HEK293 (cell line): ENCODE measurements around the gene SOX12.

Source experiments
- CTCF ChIA-PET: fragments of 350-600 bp; formaldehyde crosslinking; extraction: SDS; loops from one replicate; lab custom pipeline; 2021; ENCODE audit warnings: antibody characterized with exemption; lab: Yijun Ruan, JAX
- POLR2A ChIA-PET: fragments of 300-600 bp; formaldehyde crosslinking; extraction: SDS; loops from one replicate; lab custom pipeline; 2020; ENCODE audit warnings: antibody characterized with exemption, inconsistent platforms; lab: Yijun Ruan, JAX
- H3K27ac ChIP-seq: fragments of 200-500 bp; sonication (Bioruptor generic); 2 replicates; pipeline ENCODE4 v1.5.1; 2014; ENCODE audit warnings: low read depth, low read length, control low read depth, inconsistent platforms; ENCODE audit errors: extremely low read depth
- H3K36me3 ChIP-seq, 2 experiments: fragments of 200-500 bp in 1 of 2; sonication (Bioruptor generic) in 1 of 2; 1 replicate in 1 of 2; 2 replicates in 1 of 2; pipeline ENCODE4 v1.5.1; 2014 to 2017; ENCODE audit warnings: inconsistent platforms in 2 of 2, low read length in 2 of 2; ENCODE audit not compliant: control insufficient read depth in 2 of 2, insufficient read depth in 1 of 2
- H3K4me1 ChIP-seq: fragments of 200-500 bp; sonication (Bioruptor generic); 2 replicates; pipeline ENCODE4 v1.5.1; 2014; ENCODE audit warnings: mild to moderate bottlenecking, low read length, inconsistent platforms; ENCODE audit not compliant: control insufficient read depth, insufficient read depth
- H3K4me3 ChIP-seq: 2 replicates; pipeline ENCODE4 v1.5.1; 2011; ENCODE audit warnings: low read depth, mild to moderate bottlenecking, control low read depth, low read length, moderate library complexity
- H3K9me3 ChIP-seq: fragments of 200-500 bp; sonication (Bioruptor generic); 2 replicates; pipeline ENCODE4 v1.5.1; 2014; ENCODE audit warnings: low read depth, low read length, inconsistent platforms; ENCODE audit not compliant: control insufficient read depth, insufficient read depth
- BCL11A ChIP-seq: fragments of 450-650 bp; formaldehyde crosslinking; IDR thresholded peaks from 2 replicates; pipeline ENCODE4 v1.5.1; 2016; ENCODE audit warnings: low read depth, missing biosample characterization, missing genetic modification characterization
- HOXD13 ChIP-seq: sonication (generic); formaldehyde crosslinking; IDR thresholded peaks from 2 replicates; pipeline ENCODE4 v1.8.0; 2022; ENCODE audit warnings: missing genetic modification reagents, borderline replicate concordance
- KLF9 ChIP-seq: fragments of 450-650 bp; formaldehyde crosslinking; IDR thresholded peaks from 2 replicates; pipeline ENCODE4 v1.5.1; 2016; ENCODE audit warnings: missing biosample characterization, missing genetic modification characterization, low read depth
- PRDM2 ChIP-seq: fragments of 450-650 bp; formaldehyde crosslinking; IDR thresholded peaks from 2 replicates; pipeline ENCODE4 v1.5.1; 2016; ENCODE audit warnings: missing biosample characterization, missing genetic modification characterization, borderline replicate concordance
- REPIN1 ChIP-seq: fragments of 450-650 bp; formaldehyde crosslinking; IDR thresholded peaks from 2 replicates; pipeline ENCODE4 v1.5.1; 2017; ENCODE audit warnings: missing biosample characterization, missing genetic modification characterization, low read depth
- SCRT1 ChIP-seq: fragments of 450-650 bp; formaldehyde crosslinking; IDR thresholded peaks from 2 replicates; pipeline ENCODE4 v1.5.1; 2016; ENCODE audit warnings: missing biosample characterization, missing genetic modification characterization, borderline replicate concordance
- ZBTB48 ChIP-seq: fragments of 450-650 bp; formaldehyde crosslinking; IDR thresholded peaks from 2 replicates; pipeline ENCODE4 v1.5.1; 2016; ENCODE audit warnings: missing biosample characterization, missing genetic modification characterization
- ZFHX2 ChIP-seq: fragments of 450-650 bp; formaldehyde crosslinking; conservative IDR thresholded peaks from 2 replicates; pipeline ENCODE4 v1.5.1; 2016; ENCODE audit warnings: missing biosample characterization, missing genetic modification characterization
- ZFP37 ChIP-seq: fragments of 450-650 bp; formaldehyde crosslinking; IDR thresholded peaks from 2 replicates; pipeline ENCODE4 v1.5.1; 2016; ENCODE audit warnings: missing biosample characterization, missing genetic modification characterization
- ZNF114 ChIP-seq: fragments of 450-650 bp; formaldehyde crosslinking; IDR thresholded peaks from 2 replicates; pipeline ENCODE4 v1.5.0; 2017; ENCODE audit warnings: missing biosample characterization, missing genetic modification characterization
- ZNF133 ChIP-seq: fragments of 450-650 bp; formaldehyde crosslinking; IDR thresholded peaks from 2 replicates; pipeline ENCODE4 v1.5.1; 2016; ENCODE audit warnings: missing biosample characterization, missing genetic modification characterization
- ZNF274 ChIP-seq, 2 experiments: fragments of 200-500 bp in 1 of 2; fragments of 450-650 bp in 1 of 2; sonication (Bioruptor generic) in 1 of 2; formaldehyde crosslinking in 1 of 2; IDR thresholded peaks; 2 replicates each; pipeline versions ENCODE4 v1.5.1 to v1.6.1; 2014 to 2016; ENCODE audit warnings: borderline replicate concordance in 1 of 2, inconsistent platforms in 1 of 2, low read length in 1 of 2, missing biosample characterization in 1 of 2, missing genetic modification characterization in 1 of 2
- ZNF473 ChIP-seq: fragments of 450-650 bp; formaldehyde crosslinking; IDR thresholded peaks from 2 replicates; pipeline ENCODE4 v1.5.1; 2017; ENCODE audit warnings: missing biosample characterization, missing genetic modification characterization
- ZNF488 ChIP-seq: fragments of 450-650 bp; formaldehyde crosslinking; IDR thresholded peaks from 2 replicates; pipeline ENCODE4 v1.5.1; 2016; ENCODE audit warnings: missing biosample characterization, missing genetic modification characterization
- ZNF585B ChIP-seq: fragments of 450-650 bp; formaldehyde crosslinking; IDR thresholded peaks from 2 replicates; pipeline ENCODE4 v1.5.1; 2016; ENCODE audit warnings: missing biosample characterization, missing genetic modification characterization
- ZNF621 ChIP-seq: fragments of 450-650 bp; formaldehyde crosslinking; IDR thresholded peaks from 2 replicates; pipeline ENCODE4 v1.5.1; 2017; ENCODE audit warnings: missing biosample characterization, missing genetic modification characterization
- ZNF629 ChIP-seq: fragments of 450-650 bp; formaldehyde crosslinking; IDR thresholded peaks from 2 replicates; pipeline ENCODE4 v1.5.1; 2017; ENCODE audit warnings: missing biosample characterization, missing genetic modification characterization
- ZNF707 ChIP-seq: fragments of 450-650 bp; formaldehyde crosslinking; IDR thresholded peaks from 2 replicates; pipeline ENCODE4 v1.5.1; 2016; ENCODE audit warnings: missing biosample characterization, missing genetic modification characterization
- ZNF777 ChIP-seq: fragments of 450-650 bp; formaldehyde crosslinking; IDR thresholded peaks from 2 replicates; pipeline ENCODE4 v1.5.1; 2017; ENCODE audit warnings: missing biosample characterization, missing genetic modification characterization, borderline replicate concordance

Gene SOX12

GRCh38 chr20:276620-277495, 48.5 kb upstream of the SOX12 start:
- no peak for TF ChIP-seq KLF9
- TF ChIP-seq BCL11A, result no peak
- TF ChIP-seq HOXD13 (CRISPR knock-in tag), result no peak
- no peak for TF ChIP-seq ZFP37 (tag by site-specific recombination)
- TF ChIP-seq PRDM2, result no peak
- TF ChIP-seq ZNF473 (tag by site-specific recombination), result no peak
- TF ChIP-seq REPIN1 (tag by site-specific recombination), result no peak
- no peak for TF ChIP-seq ZNF707 (tag by site-specific recombination)
- TF ChIP-seq ZNF488 (tag by site-specific recombination), result no peak
- no peak for TF ChIP-seq ZNF621
- TF ChIP-seq ZNF585B (tag by site-specific recombination), result no peak
- TF ChIP-seq ZFHX2, result no peak
- no peak for TF ChIP-seq SCRT1
- POLR2A ChIA-PET, result no interaction called here
- no peak overlapping the region for H3K27ac ChIP-seq
- H3K9me3 ChIP-seq, result no peaks in the 10 kb centered on the region
- CTCF ChIA-PET, result interaction anchor here (0.6 to 1.6 kb wide), 2 partner anchors 53 to 73 kb away, joined by 3 to 5 read pairs; no protein-coding TSS in a partner anchor
- no peak overlapping the region for H3K4me3 ChIP-seq
- H3K4me1 ChIP-seq, result no peaks in the 10 kb centered on the region
- peaks cover 8 to 40% of the 10 kb centered on the region in 2 experiments; a peak in 2 of 3 replicates for H3K36me3 ChIP-seq

GRCh38 chr20:277496-277781, 47.9 kb upstream of the SOX12 start:
- POLR2A ChIA-PET, result no interaction called here
- no peak for TF ChIP-seq ZNF629
- TF ChIP-seq ZNF621, result no peak
- no peak for TF ChIP-seq ZNF274 (IDR thresholded peaks at IDR 0.05; ENCODE audit: low read length)
- no peak for TF ChIP-seq ZNF274 (tag by site-specific recombination; IDR thresholded peaks at IDR 0.05; ENCODE audit: borderline replicate concordance)
- no peak for TF ChIP-seq ZNF777
- peak; percentile 97 for TF ChIP-seq ZBTB48 (tag by site-specific recombination)
- no peak for TF ChIP-seq ZNF114
- no peak for TF ChIP-seq ZNF133 (tag by site-specific recombination)
- TF ChIP-seq, all 188 proteins: peak for 1
- Histone ChIP-seq H3K4me1 (no peaks in the 10 kb centered on the region), H3K27ac (no peak overlapping the region), H3K36me3 (peaks cover 13 to 45% of the 10 kb centered on the region in 2 experiments; a peak in 2 of 3 replicates), H3K4me3 (no peak overlapping the region), H3K9me3 (no peaks in the 10 kb centered on the region)
- CTCF ChIA-PET, result interaction anchor here (1.6 kb wide), 1 partner anchor 53 kb away, joined by 3 read pairs; no protein-coding TSS in a partner anchor
